ENCODE results near the gene AKAP6.
"Not testable (repeated sequence)": the region's sequence is repeated elsewhere in the genome, so short reads cannot be mapped to it uniquely, and the experiment has no call there.

The AKAP6 gene

GRCh38 chr14:32368107-32368506 is 39.0 kb downstream of the AKAP6 start:
- DNase-seq (ENCODE audit: low read depth in 1 of 2, low spot score in 1 of 2): no peak

- no peak for DNase-seq (ENCODE audit: low read depth in 1 of 2, low spot score in 1 of 2)
Measured at GRCh38 chr14:32370714-32371113, 41.6 kb downstream of the AKAP6 start.

GRCh38 chr14:32372154-32372553 is 43.1 kb downstream of the AKAP6 start:
- DNase-seq (ENCODE audit: low read depth in 1 of 2, low spot score in 1 of 2): no peak

- not testable (repeated sequence) for DNase-seq (ENCODE audit: low read depth in 1 of 2, low spot score in 1 of 2)
Measured at GRCh38 chr14:32373174-32373573, 44.1 kb downstream of the AKAP6 start.

- no peak for DNase-seq (ENCODE audit: low read depth in 1 of 2, low spot score in 1 of 2)
Measured at GRCh38 chr14:32374155-32374554, 45.1 kb downstream of the AKAP6 start.

GRCh38 chr14:32375663-32376062 is 46.6 kb downstream of the AKAP6 start:
- no peak for DNase-seq (ENCODE audit: low read depth in 1 of 2, low spot score in 1 of 2)

- DNase-seq (ENCODE audit: low read depth in 1 of 2, low spot score in 1 of 2): no peak
Measured at GRCh38 chr14:32377046-32377646, 48.0 kb downstream of the AKAP6 start.

GRCh38 chr14:32378284-32378683 is 49.2 kb downstream of the AKAP6 start:
- no peak for DNase-seq (ENCODE audit: low read depth in 1 of 2, low spot score in 1 of 2)

- no peak for DNase-seq (ENCODE audit: low read depth in 1 of 2, low spot score in 1 of 2)
Measured at GRCh38 chr14:32379447-32379846, 50.3 kb downstream of the AKAP6 start.

- no peak for DNase-seq (ENCODE audit: low read depth in 1 of 2, low spot score in 1 of 2)
Measured at GRCh38 chr14:32381869-32382268, 52.8 kb downstream of the AKAP6 start.

- DNase-seq (ENCODE audit: low read depth in 1 of 2, low spot score in 1 of 2): no peak
Measured at GRCh38 chr14:32382704-32383103, 53.6 kb downstream of the AKAP6 start.

- DNase-seq (ENCODE audit: low read depth in 1 of 2, low spot score in 1 of 2): no peak
Measured at GRCh38 chr14:32383364-32384009, 54.4 kb downstream of the AKAP6 start.

GRCh38 chr14:32384464-32384863 is 55.4 kb downstream of the AKAP6 start:
- no peak for DNase-seq (ENCODE audit: low read depth in 1 of 2, low spot score in 1 of 2)

- not testable (repeated sequence) for DNase-seq (ENCODE audit: low read depth in 1 of 2, low spot score in 1 of 2)
Measured at GRCh38 chr14:32387295-32387694, 58.2 kb downstream of the AKAP6 start.

- DNase-seq (ENCODE audit: low read depth in 1 of 2, low spot score in 1 of 2): no peak
Measured at GRCh38 chr14:32393119-32393518, 64.0 kb downstream of the AKAP6 start.

- DNase-seq (ENCODE audit: low read depth in 1 of 2, low spot score in 1 of 2): no peak
Measured at GRCh38 chr14:32394038-32394437, 64.9 kb downstream of the AKAP6 start.

GRCh38 chr14:32396885-32397284 is 67.8 kb downstream of the AKAP6 start:
- no peak for DNase-seq (ENCODE audit: low read depth in 1 of 2, low spot score in 1 of 2)

- no peak for DNase-seq (ENCODE audit: low read depth in 1 of 2, low spot score in 1 of 2)
Measured at GRCh38 chr14:32397861-32398640, 69.0 kb downstream of the AKAP6 start.

GRCh38 chr14:32399920-32400319 is 70.8 kb downstream of the AKAP6 start:
- DNase-seq (ENCODE audit: low read depth in 1 of 2, low spot score in 1 of 2): no peak

GRCh38 chr14:32400480-32400879 is 71.4 kb downstream of the AKAP6 start:
- no peak for DNase-seq (ENCODE audit: low read depth in 1 of 2, low spot score in 1 of 2)

GRCh38 chr14:32403021-32403420 is 73.9 kb downstream of the AKAP6 start:
- no peak for DNase-seq (ENCODE audit: low read depth in 1 of 2, low spot score in 1 of 2)

- no peak for DNase-seq (ENCODE audit: low read depth in 1 of 2, low spot score in 1 of 2)
Measured at GRCh38 chr14:32403688-32404087, 74.6 kb downstream of the AKAP6 start.
